Renal pelvis (tissue), 4 donors: ENCODE data around the gene IP6K1. TPM values are rescaled to one million over a fixed set of nuclear protein-coding genes. Genes with fewer than 3 reads are reported as not detected.

Source experiments
- DNase-seq: peaks from one replicate; pipeline ENCODE4 v3.0.0-alpha.2; 2013
- polyA plus RNA-seq, 3 donors: library from polyadenylated mRNA; unstranded; fragments of 120-200 nt; gene quantifications; one replicate each; pipeline ENCODE4 v1.2.1, GENCODE V29; 2013; ENCODE audit not compliant: insufficient read length in 3 of 3

Gene IP6K1
- polyA plus RNA-seq, 3 donors, result 48.7 to 52.9 (median 51.4) TPM

GRCh38 chr3:49727924-49728361 lies 58.4 kb downstream of the IP6K1 start:
- no peak for DNase-seq

DNA sequence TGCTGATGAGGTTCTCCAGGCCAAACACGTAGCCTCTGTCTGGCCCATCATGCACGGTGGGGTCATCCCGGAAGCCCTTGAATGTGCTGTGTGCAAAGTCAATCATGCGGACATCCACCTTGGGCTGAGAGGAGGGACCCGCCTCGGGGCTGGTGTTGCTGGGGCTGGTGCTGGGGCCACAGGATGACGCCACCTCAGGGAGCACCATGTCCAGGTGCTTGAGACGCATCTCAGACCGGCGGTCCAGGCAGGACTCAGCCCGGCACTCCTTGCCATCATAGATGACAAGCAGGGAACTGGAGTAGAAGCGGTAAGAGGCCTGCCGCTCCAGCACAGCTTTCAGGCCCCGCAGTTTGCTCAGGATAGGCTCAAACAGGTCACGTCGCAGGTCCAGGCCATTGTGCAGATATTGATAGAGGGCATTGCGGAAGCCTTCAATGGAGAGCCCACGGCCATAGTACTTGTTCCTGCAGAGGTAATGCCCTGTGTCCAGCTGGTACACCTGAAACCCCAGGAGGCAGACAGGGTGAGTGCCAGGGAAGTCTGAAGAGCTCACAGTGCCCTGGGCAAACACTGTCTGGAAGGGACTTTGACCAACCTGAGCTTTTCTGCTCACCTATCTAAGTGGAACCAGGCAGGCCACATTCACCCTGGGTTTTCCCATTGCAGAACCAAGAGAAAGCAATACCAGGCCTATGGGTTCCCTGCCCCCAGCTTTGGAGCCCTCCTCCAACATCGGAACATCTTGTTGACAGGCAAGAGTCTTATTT lies 59.0 kb downstream of the IP6K1 start:
- no peak for DNase-seq

- DNase-seq, result no peak
Observed at GRCh38 chr3:49725906-49726681, 60.2 kb downstream of the IP6K1 start.

- no peak for DNase-seq
Observed at GRCh38 chr3:49724586-49724985, 61.8 kb downstream of the IP6K1 start.

DNA sequence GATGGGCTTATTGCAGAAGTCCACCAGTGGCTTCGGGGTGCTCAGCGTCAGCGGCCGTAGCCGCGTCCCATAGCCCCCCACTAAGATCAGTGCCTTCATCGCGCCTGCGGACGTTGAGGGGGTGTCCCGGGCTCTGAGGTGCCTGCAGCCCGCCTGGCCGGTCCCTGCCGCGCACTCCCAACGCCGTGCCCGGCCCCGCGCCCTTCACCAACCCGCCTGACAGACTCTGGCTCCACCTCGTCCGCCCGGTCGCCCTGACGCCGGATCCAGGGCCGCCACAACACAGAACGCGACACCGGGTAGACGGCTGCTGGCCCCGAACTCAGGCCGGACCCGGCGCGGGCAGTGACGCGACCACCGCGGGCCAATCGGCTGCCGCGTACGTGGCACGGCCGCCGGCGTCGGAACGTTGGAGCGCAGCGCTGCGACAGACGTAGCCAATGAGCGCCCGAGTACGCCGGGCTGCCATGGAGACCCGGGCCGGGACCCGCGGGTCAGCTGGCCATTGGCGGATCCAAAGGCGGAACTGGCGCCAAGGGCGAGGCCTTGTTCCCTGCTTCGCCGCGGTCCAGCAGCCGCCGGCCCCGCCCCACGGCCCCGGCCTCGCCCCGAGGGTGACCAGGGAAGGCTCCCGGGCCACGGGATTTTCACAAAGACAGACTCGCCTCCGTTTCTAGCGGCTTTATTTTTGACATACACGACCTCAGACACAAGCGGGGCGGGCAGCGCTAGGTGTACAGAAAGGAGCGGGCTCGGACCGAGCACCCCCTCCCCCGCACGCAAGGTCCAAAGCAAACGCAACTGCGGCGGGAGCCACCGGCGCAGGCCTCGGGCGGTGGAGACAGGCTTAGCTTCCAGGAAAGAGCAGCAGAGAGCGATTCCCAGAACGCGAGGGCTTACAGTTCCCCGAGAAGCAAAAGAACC lies 62.5 kb downstream of the IP6K1 start, which contains the start of gene GMPPB:
Gene GMPPB, minus strand, starts transcription at position 324 of the 924 bp plus-strand sequence. Its CDS starts 225 bp downstream, at position 99.
- DNase-seq, result peak; percentile 97

DNA sequence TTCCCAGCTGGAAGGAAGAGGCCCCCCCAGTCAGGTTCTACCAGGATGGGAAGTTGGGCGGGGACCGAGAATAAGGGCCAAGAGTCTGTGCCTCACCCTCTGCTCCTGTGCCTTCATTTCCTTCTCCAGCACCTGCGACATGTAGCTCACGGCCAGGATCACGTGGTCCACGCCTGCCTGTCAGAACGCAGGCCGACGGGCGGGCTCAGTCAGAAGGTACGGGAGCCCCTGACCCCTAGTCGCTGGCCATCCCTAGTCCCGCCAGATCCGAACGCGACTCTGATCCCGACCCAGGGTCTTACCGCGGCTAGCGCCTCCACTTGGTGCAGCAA lies 63.1 kb downstream of the IP6K1 start:
- no peak for DNase-seq

- DNase-seq, result no peak
Observed at GRCh38 chr3:49722896-49723295, 63.4 kb downstream of the IP6K1 start.

DNA sequence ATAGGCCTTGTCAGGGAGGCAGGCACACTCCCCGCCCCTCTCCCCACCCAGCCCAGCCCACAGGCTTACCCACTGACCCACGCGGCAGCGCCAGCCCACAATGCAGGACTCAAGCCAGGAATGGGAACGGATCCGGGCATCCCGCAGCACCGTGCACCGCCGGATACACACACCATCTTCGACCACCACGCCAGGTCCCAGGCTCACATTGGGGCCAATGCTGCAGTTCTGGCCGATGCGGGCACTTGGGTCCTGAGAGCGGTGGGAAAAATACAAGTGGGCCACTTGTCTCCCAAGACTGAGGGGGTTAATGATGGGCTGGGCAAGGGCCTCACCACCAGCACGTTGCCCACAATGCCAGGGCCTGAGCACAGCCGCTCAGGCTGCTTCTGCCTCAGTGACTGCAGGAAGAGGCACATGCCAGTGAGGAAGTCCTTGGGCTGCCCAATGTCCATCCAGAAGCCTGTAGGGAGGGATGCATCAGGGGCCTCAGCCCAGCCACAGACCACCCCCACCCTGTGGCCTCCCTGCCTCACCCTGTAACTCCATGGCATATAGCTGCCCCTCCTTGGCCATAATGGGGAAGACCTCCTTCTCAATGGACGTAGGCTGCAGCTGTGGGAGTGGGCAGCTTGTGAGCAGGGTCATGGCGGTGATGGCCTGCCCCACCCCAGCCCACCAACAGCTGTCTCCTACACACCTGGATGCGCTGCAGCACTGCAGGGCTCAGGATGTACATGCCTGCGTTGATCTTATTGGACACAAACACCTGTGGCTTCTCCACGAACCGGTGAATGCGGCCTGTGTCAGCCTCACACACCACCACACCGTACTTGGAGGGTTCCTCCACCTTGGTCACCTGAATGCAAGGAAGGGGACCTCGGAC lies 64.2 kb downstream of the IP6K1 start:
- DNase-seq, result no peak

DNA sequence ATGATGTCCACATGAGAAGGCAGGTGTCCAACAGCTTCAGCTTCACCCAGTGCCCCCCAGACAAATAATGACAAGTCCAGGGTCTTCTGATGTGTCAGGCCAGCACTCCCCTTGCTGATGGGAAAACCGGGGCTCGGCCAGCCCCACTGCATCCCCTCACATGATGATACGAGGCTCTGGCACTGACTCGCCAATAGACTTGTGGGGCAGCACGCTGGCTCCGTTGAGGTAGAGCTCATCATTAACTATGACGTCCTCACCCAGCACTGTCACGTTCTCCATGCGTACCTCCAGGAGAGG lies 64.8 kb downstream of the IP6K1 start:
- DNase-seq, result no peak

GRCh38 chr3:49720855-49721595 lies 65.3 kb downstream of the IP6K1 start:
- no peak for DNase-seq

- DNase-seq, result peak; percentile 93
Observed at GRCh38 chr3:49719214-49719884, 67.0 kb downstream of the IP6K1 start, which contains the start of gene AMIGO3. TSS of gene AMIGO3 (minus strand) at chr3:49719684. CDS start at chr3:49719465, 219 bp downstream.

DNA sequence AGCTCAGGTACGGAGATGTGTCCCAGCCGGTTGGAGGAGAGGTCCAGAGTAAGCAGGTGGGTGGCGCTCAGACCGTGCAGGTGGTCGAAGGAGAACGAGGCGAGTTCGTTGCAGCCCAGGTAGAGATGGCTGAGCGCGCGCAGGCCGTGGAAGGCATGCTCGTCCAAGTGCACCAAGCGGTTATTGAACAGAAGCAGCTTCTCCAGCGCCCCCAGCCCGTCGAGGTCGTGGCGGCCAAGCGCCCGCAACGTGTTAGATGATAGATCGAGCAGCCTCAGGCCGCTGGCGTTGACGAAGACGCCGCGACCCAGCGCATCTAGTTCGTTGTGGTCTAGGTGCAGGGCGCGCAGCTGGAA lies 67.5 kb downstream of the IP6K1 start:
- no peak for DNase-seq

DNA sequence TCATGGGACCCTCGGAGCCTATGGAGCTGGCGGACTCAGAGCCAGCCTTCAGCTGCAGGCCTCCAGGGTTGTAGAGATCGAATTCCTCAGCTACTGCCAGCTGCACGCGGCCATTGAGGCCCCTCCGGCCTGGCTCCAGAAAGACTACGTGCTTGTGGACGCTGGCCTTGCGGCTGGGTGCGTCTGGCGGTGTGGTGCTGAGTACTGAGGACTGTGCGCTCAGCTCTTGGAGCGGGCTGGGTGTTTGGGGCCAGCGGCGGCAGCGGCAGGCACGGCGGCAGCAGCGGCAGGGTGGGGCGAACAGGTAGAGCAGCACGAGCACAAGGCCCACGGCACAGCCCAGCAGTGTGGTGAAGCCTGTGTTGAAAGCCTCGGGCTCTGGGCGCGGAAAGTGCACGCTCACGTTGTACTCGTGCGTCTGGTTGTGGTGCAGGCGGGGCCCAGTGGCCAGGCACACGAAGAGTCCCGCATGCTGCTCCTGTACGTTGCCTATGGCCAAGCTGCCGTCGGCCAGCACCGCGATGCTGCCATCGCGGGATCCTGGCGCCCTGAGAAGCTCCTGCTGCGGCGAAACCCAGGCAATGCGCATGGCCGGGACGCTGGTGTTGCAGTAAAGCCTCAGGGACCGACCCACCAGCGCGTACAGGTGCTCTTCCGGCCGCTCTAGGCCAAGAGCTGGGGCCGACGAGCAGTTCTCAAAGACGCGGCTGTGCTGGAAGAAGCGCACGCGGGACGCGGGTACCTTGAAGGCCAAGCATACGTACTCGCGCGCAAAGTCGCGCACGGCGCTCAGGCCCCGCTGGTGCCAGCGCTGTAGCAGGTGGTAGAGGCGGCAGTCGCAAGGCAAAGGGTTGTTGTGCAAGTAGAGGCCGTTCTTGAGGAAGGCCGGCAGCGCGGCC lies 68.1 kb downstream of the IP6K1 start:
- no peak for DNase-seq

- DNase-seq, result no peak
Observed at GRCh38 chr3:49717211-49717958, 69.0 kb downstream of the IP6K1 start.

GRCh38 chr3:49716691-49717210 lies 69.6 kb downstream of the IP6K1 start:
- DNase-seq, result no peak

DNA sequence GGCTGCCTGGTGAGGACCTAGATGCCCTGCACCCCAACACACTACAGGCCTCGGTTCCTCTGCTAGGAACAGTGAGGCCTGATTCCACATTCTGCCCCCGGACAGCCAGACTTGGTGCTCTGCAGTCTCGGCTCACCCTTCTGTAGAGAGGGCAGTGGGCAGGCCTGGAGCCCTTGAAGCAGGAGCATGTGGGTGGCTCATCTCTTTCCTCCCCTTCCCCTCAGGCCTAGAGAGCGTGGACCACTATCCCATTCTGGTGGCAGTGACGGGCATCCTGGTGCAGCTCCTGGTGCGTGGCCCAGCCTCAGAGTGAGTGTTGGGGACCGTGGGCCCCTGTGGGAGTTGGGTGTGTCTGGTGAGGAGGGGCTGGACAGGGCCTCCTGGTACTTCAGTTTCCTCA lies 70.2 kb downstream of the IP6K1 start:
- no peak for DNase-seq

DNA sequence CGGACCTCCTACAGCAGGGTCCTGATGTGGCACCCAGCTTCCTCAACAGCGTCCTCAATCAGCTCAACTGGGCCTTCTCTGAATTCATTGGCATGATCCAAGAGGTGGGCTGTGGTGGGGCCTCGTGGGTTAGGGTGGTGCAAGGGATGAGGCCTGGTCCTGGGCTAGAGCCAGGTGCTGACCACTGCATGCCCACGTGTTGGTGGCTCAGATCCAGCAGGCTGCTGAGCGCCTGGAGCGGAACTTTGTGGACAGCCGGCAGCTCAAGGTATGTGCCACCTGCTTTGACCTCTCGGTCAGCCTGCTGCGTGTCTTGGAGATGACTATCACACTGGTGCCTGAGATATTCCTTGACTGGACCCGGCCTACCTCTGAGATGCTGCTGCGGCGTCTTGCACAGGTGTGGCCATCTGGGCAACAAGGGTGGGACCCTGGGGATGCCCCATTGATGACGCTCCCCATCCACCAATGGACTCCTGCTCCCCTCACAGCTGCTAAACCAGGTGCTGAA lies 70.7 kb downstream of the IP6K1 start:
- DNase-seq, result no peak
